Spleen (tissue), 11 donors: ENCODE results near the gene VANGL2. TPM values are rescaled to one million over a fixed set of nuclear protein-coding genes. Genes with fewer than 3 reads are reported as not detected.

Experiments used
- DNase-seq: peaks from one replicate; pipeline ENCODE4 v3.0.0-alpha.2; 2020
- H3K27ac ChIP-seq, 8 donors: fragments of 200-600 bp; sonication (generic) in 7 of 8; 1 replicate in 4 of 8; 2 replicates in 4 of 8; pipeline versions ENCODE4 v1.5.0 to v1.8.0; 2016 to 2021; ENCODE audit warnings: inconsistent platforms in 4 of 8, mild to moderate bottlenecking in 4 of 8, moderate library complexity in 1 of 8
- H3K27me3 ChIP-seq, 7 donors: fragments of 200-600 bp; sonication (generic) in 6 of 7; replicated peaks in 1 of 7; 1 replicate in 4 of 7; 2 replicates in 3 of 7; pipeline versions ENCODE4 v1.5.0 to v1.8.0; 2016 to 2021; ENCODE audit warnings: inconsistent platforms in 3 of 7, mild to moderate bottlenecking in 1 of 7
- H3K36me3 ChIP-seq, 6 donors: fragments of 200-600 bp; sonication (generic) in 5 of 6; 1 replicate in 4 of 6; 2 replicates in 2 of 6; pipeline versions ENCODE4 v1.5.0 to v1.8.0; 2016 to 2021; ENCODE audit warnings: inconsistent platforms in 2 of 6
- H3K4me1 ChIP-seq, 6 donors: fragments of 200-600 bp; sonication (generic) in 5 of 6; 1 replicate in 3 of 6; 2 replicates in 3 of 6; pipeline versions ENCODE4 v1.5.0 to v1.8.0; 2016 to 2021; ENCODE audit warnings: inconsistent platforms in 3 of 6
- H3K4me3 ChIP-seq, 8 donors: fragments of 200-600 bp; sonication (generic) in 7 of 8; 1 replicate in 4 of 8; 2 replicates in 4 of 8; pipeline versions ENCODE4 v1.5.0 to v1.8.0; 2016 to 2021; ENCODE audit warnings: inconsistent platforms in 4 of 8, mild to moderate bottlenecking in 4 of 8, moderate library complexity in 2 of 8
- H3K9me3 ChIP-seq, 8 donors: fragments of 200-600 bp; sonication (generic) in 7 of 8; 1 replicate in 4 of 8; 2 replicates in 4 of 8; pipeline versions ENCODE4 v1.5.0 to v1.8.0; 2016 to 2021; ENCODE audit warnings: inconsistent platforms in 4 of 8
- POLR2A ChIP-seq, 3 donors: fragments of 450-650 bp; IDR thresholded peaks; one replicate each; pipeline ENCODE4 v1.5.1; 2017; ENCODE audit warnings: antibody characterized with exemption in 3 of 3, mild to moderate bottlenecking in 1 of 3
- POLR2AphosphoS5 ChIP-seq, 3 donors: sonication (generic); formaldehyde crosslinking; IDR thresholded peaks; one replicate each; pipeline ENCODE4 v1.5.1; 2017; ENCODE audit warnings: antibody characterized with exemption in 3 of 3
- WGBS, 5 donors: extraction: QIAGEN DNeasy Blood & Tissue Kit in 3 of 5; methylation state at CpG; one replicate each; pipeline versions ENCODE4 v1.1.5 to v1.1.7; 2013 to 2018; 5-methylcytosine and 5-hydroxymethylcytosine counted together
- intact Hi-C: fragments of 100-400 bp; cut with DNase I; formaldehyde crosslinking; loops from one replicate; pipeline ENCODE4 v1.15.0; 2023; ENCODE audit warnings: low total_unique reads
- polyA plus RNA-seq, 3 donors: library from polyadenylated mRNA; stranded (reverse); fragments of 200-250 nt; gene quantifications; one replicate each; pipeline ENCODE4 v1.2.1, GENCODE V29; 2013
- total RNA-seq, 7 donors: library from RNA; depleted of rRNA in 3 of 7; stranded (reverse); fragments of >200 nt in 3 of 7; fragmentation: NEBNext Ultra II Directional in 4 of 7; extraction: Animal tissue kit (Norgen Biotek cat#: 25700) in 4 of 7; gene quantifications; one replicate each; pipeline versions ENCODE4 v1.1.0 to v1.2.1, GENCODE V29; 2016 to 2021
- TF ChIP-seq, protein P1 (sequence below), 11 experiments: fragments of 200-600 bp in 7 of 11; fragments of 450-650 bp in 4 of 11; sonication (generic) in 4 of 11; IDR thresholded peaks in 8 of 11; conservative IDR thresholded peaks in 3 of 11; 1 replicate in 7 of 11; 2 replicates in 4 of 11; pipeline versions ENCODE4 v1.4.0 to v1.8.0; 2016 to 2021; ENCODE audit warnings: antibody characterized with exemption in 11 of 11, inconsistent platforms in 4 of 11, mild to moderate bottlenecking in 1 of 11
- donor health status: healthy with polysubstance abuse.
- donor health status: DM: no; HTN: no; CAD: no; lungs with moderate emphysema.
- donor health status: DM: no; HTN: no; CAD: no.
- donor health status: Bipolar disorder and iron deficiency.
- donor health status: healthy.
- donor health status: DM: no; HTN: no; CAD: no.
- donor health status: DM: yes; HTN: yes; CAD: no.

The VANGL2 gene
- total and polyA plus RNA-seq, 10 donors: 0.65 to 7.7 (median 2.0) TPM

DNA sequence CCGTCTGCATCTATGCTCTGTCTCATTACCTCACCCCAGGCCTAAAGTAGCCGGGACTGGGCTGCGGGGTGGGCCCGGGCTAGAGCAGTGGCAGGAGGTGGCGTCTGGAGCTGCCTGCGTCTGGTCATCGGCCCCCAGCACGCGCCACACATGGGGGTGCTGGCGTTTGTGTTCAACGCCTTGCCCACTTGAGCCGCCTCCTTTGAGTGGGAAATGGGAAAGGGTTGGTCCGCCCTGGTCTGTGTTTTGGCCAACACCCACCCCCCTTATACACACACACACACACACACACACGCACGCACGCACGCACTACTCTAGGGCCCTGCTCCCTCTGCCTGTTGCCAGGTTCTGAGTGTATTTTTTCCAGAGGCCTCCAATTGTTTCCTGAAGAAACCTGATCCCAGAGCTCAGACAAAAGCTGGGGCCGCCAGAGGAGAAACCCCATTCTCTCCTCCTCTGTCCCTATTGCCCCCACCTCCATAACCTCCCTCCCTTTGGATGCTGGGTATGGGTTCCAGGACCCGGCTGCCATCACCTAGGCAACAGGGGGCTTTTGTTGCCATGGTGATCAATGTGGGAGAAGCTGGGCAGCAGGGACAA is 10.1 kb downstream of the VANGL2 start:
- Histone ChIP-seq H3K9me3 (no peaks in the 10 kb centered on the region), H3K4me1 (no peaks in the 10 kb centered on the region), H3K27ac (no peak overlapping the region), H3K36me3 (no peaks in the 10 kb centered on the region), H3K4me3 (no peak overlapping the region), H3K27me3 (no peaks in the 10 kb centered on the region)
- TF ChIP-seq POLR2A (IDR thresholded peaks at IDR 0.05) (no peak), POLR2AphosphoS5 (IDR thresholded peaks at IDR 0.05) (no peak)
- TF ChIP-seq, protein P1, sequence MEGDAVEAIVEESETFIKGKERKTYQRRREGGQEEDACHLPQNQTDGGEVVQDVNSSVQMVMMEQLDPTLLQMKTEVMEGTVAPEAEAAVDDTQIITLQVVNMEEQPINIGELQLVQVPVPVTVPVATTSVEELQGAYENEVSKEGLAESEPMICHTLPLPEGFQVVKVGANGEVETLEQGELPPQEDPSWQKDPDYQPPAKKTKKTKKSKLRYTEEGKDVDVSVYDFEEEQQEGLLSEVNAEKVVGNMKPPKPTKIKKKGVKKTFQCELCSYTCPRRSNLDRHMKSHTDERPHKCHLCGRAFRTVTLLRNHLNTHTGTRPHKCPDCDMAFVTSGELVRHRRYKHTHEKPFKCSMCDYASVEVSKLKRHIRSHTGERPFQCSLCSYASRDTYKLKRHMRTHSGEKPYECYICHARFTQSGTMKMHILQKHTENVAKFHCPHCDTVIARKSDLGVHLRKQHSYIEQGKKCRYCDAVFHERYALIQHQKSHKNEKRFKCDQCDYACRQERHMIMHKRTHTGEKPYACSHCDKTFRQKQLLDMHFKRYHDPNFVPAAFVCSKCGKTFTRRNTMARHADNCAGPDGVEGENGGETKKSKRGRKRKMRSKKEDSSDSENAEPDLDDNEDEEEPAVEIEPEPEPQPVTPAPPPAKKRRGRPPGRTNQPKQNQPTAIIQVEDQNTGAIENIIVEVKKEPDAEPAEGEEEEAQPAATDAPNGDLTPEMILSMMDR (IDR thresholded peaks at IDR 0.05 in 8 of 11, conservative IDR thresholded peaks at IDR 0.05 in 3 of 11): no peak
- WGBS, 5 donors: 84 to 88% (median 87%) methylated on average over 19 of the region's 19 CpGs
- no peak for DNase-seq
- intact Hi-C loops: no loop called here

DNA sequence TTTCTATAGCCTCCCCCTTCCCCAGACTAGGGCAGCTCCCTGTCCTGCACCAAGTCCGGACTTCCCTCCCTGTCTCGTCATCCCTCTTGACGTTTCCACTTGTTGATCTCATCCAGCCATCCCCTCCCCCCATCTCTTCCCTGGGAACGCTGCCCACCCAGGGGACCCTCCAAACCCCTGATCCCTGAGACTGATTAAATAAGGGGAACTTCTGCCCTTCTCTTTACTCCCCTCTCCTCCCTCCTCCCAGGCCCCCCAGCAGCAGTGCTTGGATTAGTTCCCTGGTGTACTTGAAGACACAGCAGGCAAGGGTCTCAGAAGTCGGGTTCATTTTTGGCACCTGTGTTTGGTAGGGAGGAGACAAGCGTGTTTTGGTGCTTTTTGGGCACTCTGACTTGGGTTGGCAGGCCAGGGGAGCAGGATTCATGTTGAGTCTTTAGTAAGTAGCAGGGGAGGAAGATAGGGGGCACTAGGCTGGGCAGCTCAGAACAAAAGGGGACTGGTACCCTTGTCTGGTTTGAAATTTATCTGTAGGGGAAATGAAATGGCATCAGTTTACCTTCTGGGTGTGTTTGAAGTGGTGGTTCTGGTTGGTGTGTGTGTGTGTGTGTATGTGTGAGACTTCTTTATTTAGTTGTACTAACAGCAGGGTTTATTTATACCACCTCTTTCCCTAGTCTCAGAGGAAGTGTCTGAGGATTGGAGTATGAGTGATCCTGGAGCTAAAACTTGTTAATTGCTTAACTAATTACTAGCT is 11.1 kb downstream of the VANGL2 start:
- DNase-seq: no peak
- TF ChIP-seq POLR2A (IDR thresholded peaks at IDR 0.05) (no peak), POLR2AphosphoS5 (IDR thresholded peaks at IDR 0.05) (no peak)
- TF ChIP-seq, protein P1 (IDR thresholded peaks at IDR 0.05 in 8 of 11, conservative IDR thresholded peaks at IDR 0.05 in 3 of 11): no peak
- intact Hi-C loops: no loop called here
- H3K27ac ChIP-seq: no peak overlapping the region
- no peak overlapping the region for H3K4me3 ChIP-seq
- no peaks in the 10 kb centered on the region for H3K4me1 ChIP-seq
- WGBS, 5 donors: 68 to 78% (median 71%) methylated on average over 6 of the region's 6 CpGs
- H3K9me3 ChIP-seq: no peaks in the 10 kb centered on the region
- no peaks in the 10 kb centered on the region for H3K27me3 ChIP-seq
- no peaks in the 10 kb centered on the region for H3K36me3 ChIP-seq

DNA sequence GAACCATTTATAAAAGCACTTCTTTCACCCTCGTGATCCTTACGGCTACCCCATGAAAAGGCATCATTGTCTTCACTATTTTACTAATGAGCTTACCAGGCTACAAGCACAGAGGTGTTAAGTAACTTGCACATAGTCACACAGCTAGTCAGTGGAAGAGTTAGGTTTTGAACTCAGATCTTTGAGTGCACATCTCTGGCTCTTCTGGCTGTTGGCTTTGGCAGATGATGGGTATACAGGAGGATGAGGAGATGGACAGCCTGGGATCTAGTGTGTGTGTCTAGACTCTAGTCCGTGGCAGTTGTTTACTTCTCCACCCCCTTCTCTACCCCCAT is 11.6 kb downstream of the VANGL2 start:
- Histone ChIP-seq H3K4me3 (no peak overlapping the region), H3K27ac (no peak overlapping the region), H3K9me3 (no peaks in the 10 kb centered on the region), H3K27me3 (no peaks in the 10 kb centered on the region), H3K4me1 (no peaks in the 10 kb centered on the region), H3K36me3 (no peaks in the 10 kb centered on the region)
- WGBS, 5 donors: 82 to 97% (median 94%) methylated on average over 3 of the region's 3 CpGs
- no peak for DNase-seq
- intact Hi-C loops: no loop called here
- TF ChIP-seq, protein P1 (IDR thresholded peaks at IDR 0.05 in 8 of 11, conservative IDR thresholded peaks at IDR 0.05 in 3 of 11): no peak
- no peak for TF ChIP-seq POLR2AphosphoS5 (IDR thresholded peaks at IDR 0.05)
- TF ChIP-seq POLR2A (IDR thresholded peaks at IDR 0.05): no peak

DNA sequence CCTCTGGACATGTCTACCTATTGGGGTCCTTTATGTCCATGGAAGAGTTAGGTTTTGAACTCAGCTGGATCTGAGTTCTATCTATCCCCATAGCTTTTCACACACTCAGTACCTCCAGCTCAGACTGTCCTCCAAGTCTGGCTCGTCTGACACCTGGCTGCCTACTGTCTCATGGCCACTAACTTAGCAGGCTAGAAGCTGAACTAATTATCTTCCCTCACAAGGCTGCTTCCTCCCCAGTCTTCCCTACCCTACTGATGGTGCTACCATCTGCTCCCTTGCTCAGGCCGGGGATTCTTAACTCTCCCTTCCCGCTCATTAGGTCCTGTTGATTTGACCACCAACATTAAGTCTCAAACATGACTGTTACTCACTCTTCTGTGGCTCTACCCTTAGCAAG is 13.4 kb downstream of the VANGL2 start:
- Histone ChIP-seq H3K4me3 (no peak overlapping the region), H3K4me1 (no peaks in the 10 kb centered on the region), H3K27ac (no peak overlapping the region), H3K9me3 (no peaks in the 10 kb centered on the region), H3K36me3 (no peaks in the 10 kb centered on the region), H3K27me3 (no peaks in the 10 kb centered on the region)
- intact Hi-C loops: no loop called here
- TF ChIP-seq POLR2AphosphoS5 (IDR thresholded peaks at IDR 0.05) (no peak), POLR2A (IDR thresholded peaks at IDR 0.05) (no peak)
- TF ChIP-seq, protein P1 (IDR thresholded peaks at IDR 0.05 in 8 of 11, conservative IDR thresholded peaks at IDR 0.05 in 3 of 11): no peak
- 77 to 95% (median 83%) methylated on average over 3 of the region's 3 CpGs for WGBS, 5 donors
- DNase-seq: no peak
